NB4 (cell line): ENCODE results near the gene MYO7A.

ENCODE experiments used
- CTCF ChIP-seq: IDR thresholded peaks from one replicate; pipeline ENCODE4 v1.5.1; 2012; ENCODE audit warnings: low read depth, low read length
- MAX ChIP-seq: IDR thresholded peaks from 2 replicates; pipeline ENCODE4 v1.6.1; 2011; ENCODE audit warnings: low read depth, low read length
- POLR2A ChIP-seq: IDR thresholded peaks from 2 replicates; pipeline ENCODE4 v1.6.1; 2011; ENCODE audit warnings: mild to moderate bottlenecking; ENCODE audit not compliant: insufficient read length; ENCODE audit errors: extremely low read depth

DNA sequence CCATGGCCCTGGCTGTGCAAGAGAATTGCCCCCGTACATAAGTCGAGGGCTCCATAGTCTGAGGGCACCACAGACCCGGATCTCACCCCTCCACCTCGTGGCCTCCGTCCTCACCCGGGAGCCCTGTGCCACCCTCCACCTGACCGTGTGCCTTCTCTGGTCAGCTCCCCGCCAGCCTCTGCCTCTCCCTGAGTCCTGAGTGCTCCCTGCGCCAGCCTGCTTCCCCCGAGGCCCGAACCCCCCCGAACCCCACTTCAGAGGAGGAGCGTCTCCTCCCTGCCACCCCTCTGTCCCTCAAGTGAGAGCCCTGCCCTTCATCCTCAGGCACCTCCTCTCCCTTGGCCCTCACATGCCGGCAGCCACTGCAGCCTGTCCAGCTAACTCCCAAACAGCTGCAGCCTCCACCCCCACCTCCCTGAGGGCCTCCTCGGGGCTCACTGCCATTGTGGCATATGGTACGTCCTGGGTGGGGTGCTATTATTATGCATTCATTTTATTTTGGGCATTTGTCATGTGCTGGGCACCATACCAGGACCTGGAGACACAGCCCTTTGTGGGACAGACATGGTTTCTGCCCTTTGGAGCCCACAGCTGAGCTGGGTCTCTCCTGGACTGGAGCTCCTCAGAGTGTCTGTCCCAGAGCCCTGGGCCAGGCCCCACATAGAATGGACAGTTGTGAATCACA, 67.2 kb downstream of the MYO7A start:
- TF ChIP-seq POLR2A = no peak
- TF ChIP-seq CTCF = no peak
- no peak for TF ChIP-seq MAX
